GM20431 (cell line): ENCODE results near the gene PHTF2.
"Not testable (repeated sequence)": the region's sequence is repeated elsewhere in the genome, so short reads cannot be mapped to it uniquely, and the experiment has no call there.

Experiments
- in situ Hi-C: fragments of 300-500 bp; cut with MseI, MboI; formaldehyde crosslinking; loops from one replicate; pipeline ENCODE4 v1.15.0; 2020; ENCODE audit warnings: low sequenced_read_pairs; ENCODE audit not compliant: unreplicated experiment

PHTF2 gene

DNA sequence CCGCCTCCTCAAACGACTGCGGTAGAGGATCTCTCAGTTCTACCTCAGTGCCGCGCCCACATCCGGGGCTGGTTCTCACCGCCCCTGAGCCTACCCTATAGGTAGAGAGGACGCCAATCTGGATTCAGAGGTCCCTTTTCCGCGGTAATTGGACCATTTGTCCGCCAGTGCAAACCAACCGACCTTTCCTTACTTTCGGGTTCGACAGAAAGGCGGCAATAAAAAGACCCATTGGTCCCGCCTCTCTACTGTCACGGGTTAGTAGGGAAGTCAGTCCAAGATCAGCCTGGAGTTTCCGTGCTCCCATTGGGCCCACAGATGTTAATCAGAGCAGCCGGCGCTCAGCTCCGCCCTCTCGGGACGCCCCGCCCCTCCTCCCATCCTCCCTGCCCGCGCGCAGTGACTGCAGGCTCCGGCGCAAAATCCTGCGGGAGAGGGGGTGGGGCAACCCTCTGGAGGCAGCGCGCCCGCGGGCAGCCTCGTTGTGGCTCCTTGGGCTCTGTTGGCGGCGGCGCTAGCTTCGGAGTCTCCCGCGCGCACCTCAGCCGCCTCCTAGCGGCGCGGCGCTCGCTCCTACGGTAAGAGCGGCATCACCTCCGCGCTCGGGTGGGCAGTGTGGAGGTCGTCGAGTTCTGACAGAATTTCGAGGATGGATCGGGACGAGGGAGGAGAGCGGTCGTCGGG is at the start of gene PHTF2, which contains the start of gene TMEM60:
Gene PHTF2, plus strand, starts transcription at position 380 of the 684 bp plus-strand sequence.
Gene TMEM60, minus strand, starts transcription at position 41 of the 684 bp plus-strand sequence. CDS start 4,061 bp downstream, outside the sequence.
- in situ Hi-C loops, result no loop called here

GRCh38 chr7:77752016-77752415 is 46.6 kb upstream of the PHTF2 start:
- in situ Hi-C loops, result no loop called here

GRCh38 chr7:77753173-77753572 is 45.4 kb upstream of the PHTF2 start:
- in situ Hi-C loops, result no loop called here

DNA sequence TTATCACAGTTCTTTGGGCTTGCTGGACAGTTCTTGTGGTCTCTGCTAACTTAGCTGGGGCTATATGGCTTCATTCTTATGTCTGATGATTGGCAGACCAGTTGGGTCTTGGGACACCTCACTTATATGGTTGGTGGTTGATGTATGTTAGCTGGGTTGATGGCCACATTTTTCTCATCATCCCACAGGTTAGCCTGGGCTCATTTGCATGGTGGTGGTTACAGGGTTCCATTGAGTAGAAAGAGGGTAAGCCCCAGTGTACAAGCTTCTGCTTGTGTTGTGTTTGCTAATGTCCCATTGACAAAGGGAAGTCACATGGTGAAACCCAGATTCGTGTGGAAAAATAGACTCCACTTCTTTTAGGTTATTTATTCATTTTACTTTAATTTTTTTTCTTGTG is 41.0 kb upstream of the PHTF2 start:
- in situ Hi-C loops, result no loop called here

DNA sequence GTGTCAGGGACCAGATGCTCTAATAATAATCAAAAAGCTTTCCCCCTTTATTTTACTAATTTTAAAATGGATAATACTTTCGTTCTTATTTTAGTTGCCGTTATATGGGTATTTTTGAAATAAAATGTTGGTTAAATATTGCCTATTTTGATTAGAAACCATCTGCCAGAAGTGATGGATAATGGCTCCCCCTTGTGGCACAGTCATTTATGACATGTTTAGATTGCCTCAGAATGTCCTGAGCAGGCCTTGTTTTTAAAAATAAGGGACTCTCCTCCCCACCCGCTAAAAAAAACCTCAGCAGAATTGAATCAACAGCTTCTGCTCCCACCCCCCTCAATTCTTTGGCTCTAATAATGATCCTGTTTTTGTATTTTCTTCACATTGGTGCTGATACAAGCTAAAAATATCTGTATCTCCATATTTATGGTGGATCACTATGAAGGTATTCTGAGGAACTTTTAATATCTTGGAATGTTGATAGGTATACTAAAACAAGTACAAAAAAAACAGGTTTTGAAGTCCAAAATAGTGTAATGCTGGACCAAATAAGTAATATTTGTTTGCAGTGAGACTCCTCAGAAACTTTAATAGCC is 39.2 kb upstream of the PHTF2 start:
- in situ Hi-C loops, result no loop called here

- in situ Hi-C loops, result loop anchor here (10.0 kb wide), 1 partner anchor 96 kb away; no protein-coding TSS in a partner anchor
Observed at GRCh38 chr7:77760809-77761453, 37.6 kb upstream of the PHTF2 start.

- in situ Hi-C loops, result loop anchor here (10.0 kb wide), 1 partner anchor 101 kb away; no protein-coding TSS in a partner anchor
Observed at GRCh38 chr7:77765481-77765880, 33.1 kb upstream of the PHTF2 start.

DNA sequence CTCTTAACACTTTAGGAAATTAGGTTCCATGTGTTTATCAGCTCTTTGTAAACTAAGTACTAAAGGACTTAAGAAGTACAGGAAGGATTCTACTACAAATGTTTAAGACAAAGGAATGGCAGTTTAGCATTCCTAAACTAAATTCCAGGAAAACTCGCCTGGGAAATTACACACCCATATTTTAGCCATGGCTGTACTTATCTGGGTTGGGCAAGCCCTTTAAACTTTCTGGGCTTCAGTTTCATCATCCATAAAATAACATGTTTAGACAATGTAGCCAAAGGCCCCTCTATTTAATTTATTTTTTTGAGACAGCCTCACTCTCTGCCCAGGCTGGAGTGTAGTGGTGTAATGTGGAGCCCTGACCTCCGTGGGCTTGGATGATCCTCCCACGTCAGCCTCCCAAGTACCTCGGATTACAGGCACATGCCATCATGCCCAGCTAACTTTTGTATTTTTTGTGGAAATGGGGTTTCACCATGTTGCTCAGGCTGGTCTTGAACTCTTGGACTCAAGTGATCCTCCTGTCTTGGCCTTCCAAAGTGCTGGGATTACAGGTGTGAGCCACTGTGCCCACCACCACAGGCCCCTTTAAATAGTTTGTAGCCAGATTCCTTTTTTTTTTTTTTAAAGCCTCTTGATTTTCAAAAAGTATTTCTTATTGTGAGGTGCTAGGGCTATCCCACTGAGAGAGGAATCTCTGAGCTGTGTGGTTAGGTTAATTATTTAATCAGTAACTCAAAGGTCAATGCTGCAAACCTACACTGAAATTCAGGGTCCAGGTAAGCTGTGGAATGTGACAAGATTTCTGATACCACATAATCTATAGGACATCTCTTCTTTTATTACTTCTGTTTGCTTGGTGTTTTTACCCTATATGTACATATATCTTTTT is 32.4 kb upstream of the PHTF2 start:
- in situ Hi-C loops, result loop anchor here (10.0 kb wide), 1 partner anchor 101 kb away; no protein-coding TSS in a partner anchor

DNA sequence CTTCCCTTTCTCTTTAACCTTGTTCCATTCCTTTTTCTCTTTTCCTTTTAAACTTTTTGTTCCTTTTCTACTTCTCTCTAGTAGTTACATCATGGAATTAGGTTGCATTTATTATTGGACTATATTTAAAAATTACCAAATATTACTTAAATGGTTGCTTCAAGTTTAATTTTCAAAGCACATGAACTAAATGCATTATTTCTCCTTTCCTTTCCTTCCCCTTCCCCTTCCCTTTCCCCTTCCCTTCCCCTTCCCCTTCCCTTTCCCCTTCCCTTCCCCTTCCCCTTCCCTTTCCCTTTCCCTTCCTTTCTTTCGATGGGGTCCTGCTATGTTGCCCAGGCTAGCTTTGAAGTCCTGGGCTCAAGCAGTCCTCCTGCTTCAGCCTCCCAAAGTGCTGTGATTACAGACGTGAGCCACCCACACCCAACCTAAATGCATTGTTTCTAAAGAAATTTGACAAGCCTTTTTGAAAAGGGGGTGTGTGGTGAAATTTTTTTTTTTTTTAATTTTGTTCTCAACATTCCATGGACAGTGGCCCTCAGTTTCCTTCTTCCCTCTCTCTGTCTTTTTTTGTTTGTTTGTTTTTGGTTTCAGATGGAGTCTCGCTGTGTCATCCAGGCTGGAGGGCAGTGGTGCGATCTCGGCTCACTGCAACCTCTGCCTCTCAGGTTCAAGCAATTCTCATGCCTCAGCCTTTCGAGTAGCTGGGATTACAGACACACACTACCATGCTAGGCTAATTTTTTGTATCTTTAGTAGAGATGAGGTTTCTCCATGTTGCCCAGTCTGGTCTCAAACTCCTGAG is 31.6 kb upstream of the PHTF2 start:
- in situ Hi-C loops, result loop anchor here (10.0 kb wide), 1 partner anchor 102 kb away; no protein-coding TSS in a partner anchor

GRCh38 chr7:77770316-77770715 is 28.3 kb upstream of the PHTF2 start:
- in situ Hi-C loops, result no loop called here

- in situ Hi-C loops, result no loop called here
Observed at GRCh38 chr7:77771901-77772300, 26.7 kb upstream of the PHTF2 start.

DNA sequence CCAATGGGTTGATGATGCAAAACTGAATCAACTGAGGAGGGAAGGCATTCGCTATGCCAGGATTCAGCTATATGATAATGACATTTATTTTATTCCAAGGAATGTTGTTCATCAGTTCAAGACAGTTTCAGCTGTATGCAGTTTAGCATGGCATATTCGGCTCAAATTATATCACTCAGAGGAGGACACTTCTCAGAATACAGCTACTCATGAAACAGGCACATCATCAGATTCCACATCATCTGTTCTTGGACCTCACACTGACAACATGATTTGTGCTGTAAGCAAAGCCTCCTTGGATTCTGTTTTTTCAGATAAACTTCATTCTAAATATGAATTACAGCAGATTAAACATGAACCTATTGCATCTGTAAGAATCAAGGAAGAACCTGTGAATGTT is 20.0 kb upstream of the PHTF2 start:
- in situ Hi-C loops, result no loop called here

- in situ Hi-C loops, result no loop called here
Observed at GRCh38 chr7:77782383-77782782, 16.2 kb upstream of the PHTF2 start.

DNA sequence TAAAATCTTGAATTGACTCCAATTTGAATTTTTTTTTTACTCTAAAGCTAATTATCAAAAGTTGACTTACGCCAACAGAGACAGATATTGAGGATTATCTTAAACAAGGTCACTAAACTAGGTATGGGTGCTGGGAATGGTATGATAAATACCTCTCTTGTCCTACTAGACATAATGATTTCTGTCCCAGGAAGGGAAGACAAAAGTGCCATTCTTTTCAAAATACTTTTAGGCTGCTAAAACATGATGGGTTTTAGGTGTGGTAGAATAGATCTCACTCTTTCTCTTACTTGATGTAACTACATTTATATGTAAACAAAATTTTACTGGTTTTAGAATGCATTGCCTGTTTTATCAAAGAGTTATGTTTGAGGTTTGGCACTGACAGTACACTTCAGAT is 15.5 kb upstream of the PHTF2 start:
- in situ Hi-C loops, result no loop called here

DNA sequence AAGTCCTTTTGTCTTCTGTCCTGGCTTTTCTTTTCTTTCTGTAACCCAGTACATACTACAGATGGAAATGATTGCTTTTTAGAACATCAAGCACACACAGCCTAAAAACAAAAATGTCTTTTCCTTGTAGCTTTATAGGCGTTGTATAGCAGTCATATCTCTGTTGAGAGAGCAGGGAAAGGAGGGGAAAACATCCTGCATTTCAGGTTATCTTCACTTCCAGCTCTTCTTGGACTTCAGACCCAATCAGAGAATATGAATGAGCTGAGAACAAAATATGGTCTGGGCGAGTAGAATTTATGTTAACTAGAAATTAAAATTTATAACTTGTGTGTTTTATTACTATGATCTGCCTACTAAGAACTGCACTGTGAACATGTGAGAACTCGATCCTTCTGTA is 15.0 kb upstream of the PHTF2 start:
- in situ Hi-C loops, result no loop called here

GRCh38 chr7:77784426-77784825 is 14.1 kb upstream of the PHTF2 start:
- in situ Hi-C loops, result not testable (repeated sequence)

- in situ Hi-C loops, result no loop called here
Observed at GRCh38 chr7:77786018-77786417, 12.6 kb upstream of the PHTF2 start.

GRCh38 chr7:77786741-77787140 is 11.8 kb upstream of the PHTF2 start:
- in situ Hi-C loops, result no loop called here

DNA sequence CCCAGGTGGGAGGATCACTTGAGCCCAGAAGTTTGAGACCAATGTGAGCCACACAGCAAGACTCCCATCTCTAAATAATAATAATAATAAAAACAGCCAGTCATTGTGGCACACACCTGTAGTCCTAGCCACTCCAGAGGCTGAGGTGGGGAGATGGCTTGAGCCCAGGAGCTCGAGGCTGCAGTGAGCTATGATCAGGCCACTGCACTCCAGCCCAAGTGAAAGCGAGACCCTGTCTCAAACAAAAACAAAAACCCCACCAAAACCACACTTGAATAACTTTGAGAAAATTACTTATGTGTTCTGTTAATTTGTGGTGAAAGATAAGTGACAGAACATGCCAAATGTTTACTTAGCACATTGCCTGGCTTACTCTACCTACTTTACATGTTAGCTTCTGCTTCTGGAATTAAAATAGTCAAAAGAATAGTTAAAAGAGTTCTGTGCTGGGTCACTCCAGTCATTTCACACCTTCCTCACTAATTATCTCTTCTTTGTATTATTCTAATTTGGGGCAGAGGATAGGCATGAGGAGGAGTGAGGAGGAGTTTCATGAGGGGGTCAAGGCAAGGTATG is 10.2 kb upstream of the PHTF2 start:
- in situ Hi-C loops, result no loop called here
